Mesendoderm (in vitro differentiated cells): ENCODE results near the gene MSL3.

Experiments used
- DNase-seq: peaks from one replicate; pipeline ENCODE4 v3.0.0; 2013
- H2AK5ac ChIP-seq: 2 replicates; pipeline ENCODE4 v1.6.1; 2013; ENCODE audit warnings: low read length, inconsistent platforms
- H2BK120ac ChIP-seq: 2 replicates; pipeline ENCODE4 v1.6.1; 2013; ENCODE audit warnings: low read depth, mild to moderate bottlenecking, low read length, moderate library complexity, mixed read lengths
- H2BK15ac ChIP-seq: replicated peaks from 2 replicates; pipeline ENCODE4 v1.6.1; 2013; ENCODE audit warnings: low read depth, mild to moderate bottlenecking, moderate library complexity
- H2BK5ac ChIP-seq: 2 replicates; pipeline ENCODE4 v1.6.1; 2013; ENCODE audit warnings: low read length, inconsistent platforms
- H3K18ac ChIP-seq: 2 replicates; pipeline ENCODE4 v1.6.1; 2013; ENCODE audit warnings: mild to moderate bottlenecking, low read length, mixed read lengths
- H3K23ac ChIP-seq: one replicate; pipeline ENCODE4 v1.6.1; 2013; ENCODE audit warnings: low read length
- H3K27ac ChIP-seq: 2 replicates; pipeline ENCODE4 v1.5.1; 2013; ENCODE audit warnings: low read depth, mild to moderate bottlenecking, inconsistent platforms, low read length, moderate library complexity
- H3K27me3 ChIP-seq: 2 replicates; pipeline ENCODE4 v1.6.1; 2013; ENCODE audit warnings: low read length, control low read depth, mild to moderate bottlenecking, inconsistent platforms; ENCODE audit not compliant: insufficient read depth, poor library complexity
- H3K36me3 ChIP-seq: 2 replicates; pipeline ENCODE4 v1.6.1; 2013; ENCODE audit warnings: low read length, inconsistent platforms; ENCODE audit not compliant: control insufficient read depth, insufficient read depth
- H3K4ac ChIP-seq: one replicate; pipeline ENCODE4 v1.6.1; 2013; ENCODE audit warnings: low read depth, mild to moderate bottlenecking, low read length, moderate library complexity
- H3K4me1 ChIP-seq: 2 replicates; pipeline ENCODE4 v1.6.1; 2013; ENCODE audit warnings: low read depth, low read length, inconsistent platforms; ENCODE audit not compliant: control insufficient read depth
- H3K4me2 ChIP-seq: 2 replicates; pipeline ENCODE4 v1.6.1; 2013; ENCODE audit warnings: low read length
- H3K4me3 ChIP-seq: 2 replicates; pipeline ENCODE4 v1.5.1; 2013; ENCODE audit warnings: mild to moderate bottlenecking, low read length
- H3K56ac ChIP-seq: one replicate; pipeline ENCODE4 v1.6.1; 2013; ENCODE audit warnings: low read length
- H3K79me1 ChIP-seq: 2 replicates; pipeline ENCODE4 v1.6.1; 2013; ENCODE audit warnings: low read length, inconsistent platforms
- H3K79me2 ChIP-seq: 2 replicates; pipeline ENCODE4 v1.6.1; 2013; ENCODE audit warnings: mild to moderate bottlenecking, low read length; ENCODE audit not compliant: control insufficient read depth, insufficient read depth
- H3K9ac ChIP-seq: 2 replicates; pipeline ENCODE4 v1.6.1; 2013; ENCODE audit warnings: low read length, inconsistent platforms
- H4K5ac ChIP-seq: one replicate; pipeline ENCODE4 v1.6.1; 2013; ENCODE audit warnings: low read length
- H4K8ac ChIP-seq: one replicate; pipeline ENCODE4 v1.6.1; 2013; ENCODE audit warnings: low read depth, mild to moderate bottlenecking, control low read depth, low read length, moderate library complexity
- WGBS: extraction: QIAGEN DNeasy Blood & Tissue Kit; methylation state at CpG from one replicate; pipeline ENCODE4 v1.1.7; 2013; ENCODE audit warnings: low lambda C conversion rate, missing lambda C conversion rate; ENCODE audit not compliant: insufficient coverage; ENCODE audit errors: extremely low coverage; 5-methylcytosine and 5-hydroxymethylcytosine counted together

Gene MSL3

DNA sequence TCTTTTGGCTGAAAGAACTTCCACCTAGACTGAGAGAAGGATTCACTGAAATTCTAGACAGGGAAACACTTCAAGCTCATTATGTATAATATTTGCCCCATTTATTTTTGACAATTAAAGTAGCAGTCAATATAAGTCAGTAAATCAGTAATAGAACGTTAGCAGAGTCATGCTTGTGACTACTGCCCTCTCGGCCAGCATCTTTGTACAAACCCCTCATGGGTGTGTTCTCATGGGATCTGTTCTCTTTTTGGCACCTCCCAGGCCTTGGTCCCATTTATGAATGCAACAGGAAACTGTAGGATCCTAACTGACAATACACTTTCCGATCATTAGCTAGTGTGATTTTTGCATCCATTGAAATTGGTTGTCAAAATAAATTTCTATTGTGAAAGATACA, 2.9 kb downstream of the MSL3 start:
- Histone ChIP-seq H3K36me3 (no peaks in the 10 kb centered on the region), H3K9ac (no peak overlapping the region)
- DNase-seq = no peak

DNA sequence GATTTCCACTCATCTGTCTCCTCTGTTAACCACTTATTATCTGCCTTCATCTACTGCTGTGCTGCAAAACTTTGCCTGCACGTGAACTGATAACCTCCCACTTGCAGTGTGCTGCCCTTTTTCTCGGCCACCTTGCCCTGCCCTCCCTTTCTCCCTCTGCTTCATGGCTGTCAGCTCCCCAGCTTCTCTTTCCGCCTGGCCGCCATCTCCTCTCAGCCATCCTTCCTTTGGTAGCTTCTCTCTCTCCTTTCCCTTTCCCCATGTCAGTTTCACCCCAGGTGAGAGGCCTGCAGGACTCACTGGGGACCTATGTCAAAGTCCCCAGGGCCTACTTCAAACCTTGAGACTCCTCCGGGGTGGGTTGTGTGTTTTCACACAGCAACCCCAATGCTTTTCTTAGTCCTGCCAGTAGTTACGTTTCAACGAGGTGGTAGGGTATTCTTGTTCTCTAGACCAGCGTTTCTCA, 6.6 kb downstream of the MSL3 start:
- no peak for DNase-seq
- H3K36me3 ChIP-seq = no peaks in the 10 kb centered on the region
- WGBS = no CpG with 5 or more reads among the region's 8 CpGs

More for the DNA sequence above, 2.9 kb downstream of the MSL3 start:
- no peak overlapping the region for H3K27ac ChIP-seq
- H3K18ac ChIP-seq = no peak overlapping the region
- H3K27me3 ChIP-seq = no peaks in the 10 kb centered on the region
- H2BK5ac ChIP-seq = no peak overlapping the region
- no peaks in the 10 kb centered on the region for H3K79me2 ChIP-seq
- H3K79me1 ChIP-seq = no peaks in the 10 kb centered on the region
- H3K4me1 ChIP-seq = no peaks in the 10 kb centered on the region
- no peak overlapping the region for H3K23ac ChIP-seq
- H4K5ac ChIP-seq = no peak overlapping the region
- H4K8ac ChIP-seq = no peak overlapping the region
- WGBS = no CpG with 5 or more reads among the region's 3 CpGs
- H2BK120ac ChIP-seq = no peak overlapping the region
- no peak overlapping the region for H2BK15ac ChIP-seq
- no peak overlapping the region for H3K4me3 ChIP-seq
- no peak overlapping the region for H3K4me2 ChIP-seq
- H3K4ac ChIP-seq = no peak overlapping the region
- H3K56ac ChIP-seq = no peak overlapping the region
- no peak overlapping the region for H2AK5ac ChIP-seq

DNA sequence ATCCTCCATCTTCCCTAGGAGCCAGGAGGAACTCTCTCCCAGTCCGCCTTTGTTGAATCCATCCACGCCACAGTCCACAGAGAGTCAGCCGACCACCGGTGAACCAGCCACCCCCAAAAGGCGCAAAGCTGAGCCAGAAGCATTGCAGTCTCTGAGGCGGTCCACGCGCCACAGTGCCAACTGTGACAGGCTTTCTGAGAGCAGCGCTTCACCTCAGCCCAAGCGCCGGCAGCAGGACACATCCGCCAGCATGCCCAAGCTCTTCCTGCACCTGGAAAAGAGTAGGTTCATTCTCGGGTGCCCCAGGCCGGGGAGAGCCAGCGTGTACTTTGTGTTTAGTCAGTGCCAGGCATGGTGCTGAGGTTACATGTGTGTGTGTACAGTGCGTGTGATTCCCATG, 7.4 kb downstream of the MSL3 start:
- Histone ChIP-seq H2AK5ac (no peak overlapping the region), H4K5ac (no peak overlapping the region), H3K4me1 (no peaks in the 10 kb centered on the region), H2BK15ac (no peak overlapping the region), H2BK5ac (no peak overlapping the region), H3K79me2 (no peaks in the 10 kb centered on the region), H3K4ac (no peak overlapping the region), H3K79me1 (no peaks in the 10 kb centered on the region), H3K18ac (no peak overlapping the region), H3K9ac (no peak overlapping the region), H3K36me3 (no peaks in the 10 kb centered on the region), H3K4me2 (no peak overlapping the region), H3K4me3 (no peak overlapping the region), H2BK120ac (no peak overlapping the region), H3K27me3 (no peaks in the 10 kb centered on the region), H4K8ac (no peak overlapping the region), H3K27ac (no peak overlapping the region), H3K56ac (no peak overlapping the region), H3K23ac (no peak overlapping the region)
- DNase-seq = no peak
- WGBS = no CpG with 5 or more reads among the region's 16 CpGs

More for the DNA sequence above, 6.6 kb downstream of the MSL3 start:
- no peak overlapping the region for H2BK15ac ChIP-seq
- no peak overlapping the region for H3K23ac ChIP-seq
- no peaks in the 10 kb centered on the region for H3K4me1 ChIP-seq
- no peak overlapping the region for H2BK120ac ChIP-seq
- H2AK5ac ChIP-seq = no peak overlapping the region
- H2BK5ac ChIP-seq = no peak overlapping the region
- H3K27me3 ChIP-seq = no peaks in the 10 kb centered on the region
- H3K27ac ChIP-seq = no peak overlapping the region
- no peak overlapping the region for H4K8ac ChIP-seq
- no peak overlapping the region for H3K9ac ChIP-seq
- H3K56ac ChIP-seq = no peak overlapping the region
- no peak overlapping the region for H3K4ac ChIP-seq
- H3K4me3 ChIP-seq = no peak overlapping the region
- H3K79me1 ChIP-seq = no peaks in the 10 kb centered on the region
- no peak overlapping the region for H4K5ac ChIP-seq
- H3K4me2 ChIP-seq = no peak overlapping the region
- no peaks in the 10 kb centered on the region for H3K79me2 ChIP-seq
- no peak overlapping the region for H3K18ac ChIP-seq

DNA sequence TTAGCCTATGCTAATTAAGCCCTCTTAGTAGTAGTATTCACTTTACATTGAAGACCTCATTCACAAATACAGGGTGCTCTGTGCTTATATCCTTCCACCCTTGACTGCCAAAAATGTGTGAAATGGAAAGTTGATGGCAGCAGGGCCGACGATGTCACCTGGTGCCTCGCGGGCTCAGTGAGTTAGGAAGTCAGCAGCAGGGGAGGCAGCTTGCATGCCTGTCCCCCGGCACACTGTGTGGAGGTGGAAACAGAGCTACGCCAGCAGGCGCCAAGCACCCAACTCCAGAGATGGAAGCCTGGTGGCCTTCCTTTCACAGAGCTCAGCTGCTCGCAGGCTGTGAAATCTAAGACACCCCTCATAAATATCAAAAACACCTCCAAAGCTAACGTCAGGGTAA, 8.4 kb downstream of the MSL3 start:
- no CpG with 5 or more reads among the region's 9 CpGs for WGBS
- H3K36me3 ChIP-seq = no peaks in the 10 kb centered on the region

DNA sequence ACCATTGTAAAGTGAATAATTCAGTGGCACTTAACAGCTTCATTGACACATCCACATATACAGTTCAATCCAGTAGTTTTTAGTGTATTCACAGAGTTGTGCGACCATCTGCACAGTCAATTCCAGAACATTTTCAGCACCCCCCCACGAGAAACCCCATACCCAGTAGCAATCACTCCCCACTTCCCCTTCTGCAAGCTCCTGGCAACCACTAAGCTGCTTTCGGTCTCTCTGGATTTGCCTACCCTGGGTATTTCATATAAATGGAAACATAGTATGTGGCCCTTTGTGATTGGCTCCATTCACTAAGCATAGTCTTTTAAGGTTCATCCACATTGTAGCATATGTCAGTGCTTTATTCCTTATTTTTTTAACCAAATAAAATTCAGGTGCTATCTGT, 10.0 kb downstream of the MSL3 start:
- Histone ChIP-seq H3K27ac (no peak overlapping the region), H4K8ac (no peak overlapping the region), H3K56ac (no peak overlapping the region), H3K27me3 (no peaks in the 10 kb centered on the region), H4K5ac (no peak overlapping the region), H3K4me1 (no peaks in the 10 kb centered on the region), H3K79me2 (no peaks in the 10 kb centered on the region), H3K79me1 (no peaks in the 10 kb centered on the region), H3K4me2 (no peak overlapping the region), H3K4ac (no peak overlapping the region), H3K18ac (no peak overlapping the region), H3K9ac (no peak overlapping the region), H3K4me3 (no peak overlapping the region), H2BK5ac (no peak overlapping the region), H2BK120ac (no peak overlapping the region), H2AK5ac (no peak overlapping the region), H3K23ac (no peak overlapping the region), H2BK15ac (no peak overlapping the region), H3K36me3 (no peaks in the 10 kb centered on the region)
- no peak for DNase-seq
- WGBS = no CpG with 5 or more reads among the region's 3 CpGs

More for the DNA sequence above, 8.4 kb downstream of the MSL3 start:
- Histone ChIP-seq H3K4me2 (no peak overlapping the region), H2BK5ac (no peak overlapping the region), H3K56ac (no peak overlapping the region), H3K18ac (no peak overlapping the region), H3K79me1 (no peaks in the 10 kb centered on the region), H3K4me1 (no peaks in the 10 kb centered on the region), H3K27ac (no peak overlapping the region), H3K79me2 (no peaks in the 10 kb centered on the region), H2BK120ac (no peak overlapping the region), H2BK15ac (no peak overlapping the region), H3K23ac (no peak overlapping the region), H4K8ac (no peak overlapping the region), H3K9ac (no peak overlapping the region), H2AK5ac (no peak overlapping the region), H3K4ac (no peak overlapping the region), H3K4me3 (no peak overlapping the region), H3K27me3 (no peaks in the 10 kb centered on the region), H4K5ac (no peak overlapping the region)
- DNase-seq = no peak

DNA sequence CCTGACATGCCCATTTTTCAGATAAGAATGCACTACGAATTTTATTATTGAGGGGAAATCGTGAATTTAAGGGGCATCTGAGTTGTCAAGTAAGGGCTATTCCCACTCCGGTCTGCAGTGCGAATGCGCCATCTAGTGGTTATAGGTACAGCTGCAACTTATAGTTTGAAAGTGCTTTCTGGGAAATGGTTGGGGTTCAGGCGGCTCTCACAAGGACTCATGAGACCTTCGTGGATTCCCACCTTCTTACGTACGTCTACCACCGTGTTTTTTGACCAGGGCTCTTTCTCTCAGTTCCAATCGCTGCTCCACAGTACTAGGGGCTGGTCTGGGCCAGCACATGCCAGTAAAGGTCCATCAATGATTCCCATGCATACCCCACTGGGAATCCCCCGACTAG, 12.3 kb downstream of the MSL3 start:
- H3K79me2 ChIP-seq = no peaks in the 10 kb centered on the region
- H2BK120ac ChIP-seq = no peak overlapping the region
- DNase-seq = peak; percentile 53
- no peak overlapping the region for H4K5ac ChIP-seq
- no peak overlapping the region for H3K4me3 ChIP-seq
- WGBS = no CpG with 5 or more reads among the region's 12 CpGs
- no peak overlapping the region for H2BK15ac ChIP-seq
- no peaks in the 10 kb centered on the region for H3K36me3 ChIP-seq
- no peak overlapping the region for H3K4ac ChIP-seq
- no peak overlapping the region for H3K9ac ChIP-seq
- no peak overlapping the region for H3K4me2 ChIP-seq
- no peak overlapping the region for H4K8ac ChIP-seq
- no peaks in the 10 kb centered on the region for H3K4me1 ChIP-seq
- H3K23ac ChIP-seq = no peak overlapping the region
- H3K27ac ChIP-seq = no peak overlapping the region
- H3K18ac ChIP-seq = no peak overlapping the region
- no peaks in the 10 kb centered on the region for H3K27me3 ChIP-seq
- no peak overlapping the region for H2BK5ac ChIP-seq
- no peak overlapping the region for H2AK5ac ChIP-seq
- H3K56ac ChIP-seq = no peak overlapping the region
- no peaks in the 10 kb centered on the region for H3K79me1 ChIP-seq
